ENCODE measurements around the gene FAM131B.

Gene FAM131B

DNA sequence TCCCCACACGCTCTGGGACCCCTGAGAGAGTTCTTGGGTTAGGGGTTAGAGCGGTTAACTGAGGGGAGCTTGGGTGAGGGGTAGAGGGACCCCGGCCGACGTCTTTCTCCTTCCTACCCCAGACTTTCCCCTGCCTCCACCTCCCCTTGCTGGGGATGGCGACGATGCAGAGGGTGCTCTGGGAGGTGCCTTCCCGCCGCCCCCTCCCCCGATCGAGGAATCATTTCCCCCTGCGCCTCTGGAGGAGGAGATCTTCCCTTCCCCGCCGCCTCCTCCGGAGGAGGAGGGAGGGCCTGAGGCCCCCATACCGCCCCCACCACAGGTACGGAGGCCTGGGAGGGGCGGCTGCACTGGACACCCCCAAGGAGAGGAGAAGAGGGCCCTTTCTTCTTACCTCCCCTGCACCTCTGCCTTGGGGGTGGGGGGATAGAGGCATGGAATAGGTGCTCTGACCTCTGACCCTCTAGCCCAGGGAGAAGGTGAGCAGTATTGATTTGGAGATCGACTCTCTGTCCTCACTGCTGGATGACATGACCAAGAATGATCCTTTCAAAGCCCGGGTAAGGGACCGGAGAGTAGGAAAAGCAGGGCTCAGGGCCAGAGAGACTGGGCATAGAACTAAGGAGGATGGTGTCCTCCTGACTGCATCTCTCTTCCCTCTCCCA is 19.7 kb upstream of the FAM131B start:
- H3K9me2 ChIP-seq (replicated peaks; ENCODE audit: insufficient read depth, low read length), result no peaks in the 10 kb centered on the region
- H3K9me3 ChIP-seq (replicated peaks; ENCODE audit: insufficient read depth, low read length), result no peaks in the 10 kb centered on the region
- no peaks in the 10 kb centered on the region for H3K27me3 ChIP-seq (replicated peaks; ENCODE audit: insufficient read depth, low read length)
- H3K36me3 ChIP-seq (replicated peaks; ENCODE audit: insufficient read depth, low read length), result no peaks in the 10 kb centered on the region
- no peaks in the 10 kb centered on the region for H3F3A ChIP-seq (ENCODE audit: insufficient read depth, low read length)
- no peak overlapping the region for H2AFZ ChIP-seq (ENCODE audit: low read length)
- TF ChIP-seq EZH2phosphoT487 (IDR thresholded peaks at IDR 0.05; ENCODE audit: low read length), result no peak
- no peak for TF ChIP-seq CTCF (IDR thresholded peaks at IDR 0.05; ENCODE audit: low read length)
- no peak for TF ChIP-seq EZH2 (optimal IDR thresholded peaks at IDR 0.05; ENCODE audit: low read depth, low read length)
- no peak overlapping the region for H3K27ac ChIP-seq (ENCODE audit: low read length)
- no peak for DNase-seq
- H3K4me2 ChIP-seq (ENCODE audit: low read depth, low read length), result peak overlapping the region; percentile 82; the same call in 1 of the 2 replicates
- peak overlapping the region; percentile 91; the same call in 1 of the 2 replicates for H3K4me3 ChIP-seq (ENCODE audit: low read length)
- H3K79me2 ChIP-seq (ENCODE audit: low read length), result no peaks in the 10 kb centered on the region
- H4K20me1 ChIP-seq (ENCODE audit: insufficient read depth, low read length), result no peaks in the 10 kb centered on the region
- peaks cover 7% of the 10 kb centered on the region for H3K4me1 ChIP-seq (ENCODE audit: low read length)
- no peak overlapping the region for H3K9ac ChIP-seq (ENCODE audit: low read length)

- peaks cover 7% of the 10 kb centered on the region for H3K4me1 ChIP-seq (ENCODE audit: low read length)
- H3K9me3 ChIP-seq (replicated peaks; ENCODE audit: insufficient read depth, low read length), result no peaks in the 10 kb centered on the region
- no peaks in the 10 kb centered on the region for H3K27me3 ChIP-seq (replicated peaks; ENCODE audit: insufficient read depth, low read length)
- no peaks in the 10 kb centered on the region for H3K36me3 ChIP-seq (replicated peaks; ENCODE audit: insufficient read depth, low read length)
- TF ChIP-seq CTCF (IDR thresholded peaks at IDR 0.05; ENCODE audit: low read length) (no peak), EZH2phosphoT487 (IDR thresholded peaks at IDR 0.05; ENCODE audit: low read length) (no peak), EZH2 (optimal IDR thresholded peaks at IDR 0.05; ENCODE audit: low read depth, low read length) (no peak)
- H3K79me2 ChIP-seq (ENCODE audit: low read length), result no peaks in the 10 kb centered on the region
- H2AFZ ChIP-seq (ENCODE audit: low read length), result peak overlapping the region; percentile 94
- no peaks in the 10 kb centered on the region for H3K9me2 ChIP-seq (replicated peaks; ENCODE audit: insufficient read depth, low read length)
- H3K4me3 ChIP-seq (ENCODE audit: low read length), result peak overlapping the region; percentile 91
- no peak overlapping the region for H3K27ac ChIP-seq (ENCODE audit: low read length)
- H3K4me2 ChIP-seq (ENCODE audit: low read depth, low read length), result peak overlapping the region; percentile 82
- H3K9ac ChIP-seq (ENCODE audit: low read length), result peak overlapping the region; percentile 62
- no peaks in the 10 kb centered on the region for H3F3A ChIP-seq (ENCODE audit: insufficient read depth, low read length)
- DNase-seq, result no peak
- H4K20me1 ChIP-seq (ENCODE audit: insufficient read depth, low read length), result no peaks in the 10 kb centered on the region
Measured at GRCh38 chr7:143381427-143382125, 19.1 kb upstream of the FAM131B start.

GRCh38 chr7:143380646-143381426 is 18.3 kb upstream of the FAM131B start, which contains the start of gene ZYX:
Gene ZYX, plus strand, starts transcription at chr7:143381345. Its CDS starts 227 bp downstream, at chr7:143381572.
- Histone ChIP-seq H3K27ac (ENCODE audit: low read length) (peak within 1 kb of the TSS; percentile 3; the same call in 1 of the 2 replicates), H3F3A (ENCODE audit: insufficient read depth, low read length) (no peaks in the 10 kb centered on the region), H3K4me2 (ENCODE audit: low read depth, low read length) (peak within 1 kb of the TSS; percentile 83), H4K20me1 (ENCODE audit: insufficient read depth, low read length) (no peaks in the 10 kb centered on the region), H3K36me3 (replicated peaks; ENCODE audit: insufficient read depth, low read length) (no peaks in the 10 kb centered on the region), H3K9me3 (replicated peaks; ENCODE audit: insufficient read depth, low read length) (no peaks in the 10 kb centered on the region), H3K9ac (ENCODE audit: low read length) (peak within 1 kb of the TSS; percentile 62), H2AFZ (ENCODE audit: low read length) (peak within 1 kb of the TSS; percentile 94), H3K79me2 (ENCODE audit: low read length) (no peaks in the 10 kb centered on the region), H3K4me3 (ENCODE audit: low read length) (peak within 1 kb of the TSS; percentile 91), H3K4me1 (ENCODE audit: low read length) (peaks cover 7% of the 10 kb centered on the region), H3K27me3 (replicated peaks; ENCODE audit: insufficient read depth, low read length) (no peaks in the 10 kb centered on the region), H3K9me2 (replicated peaks; ENCODE audit: insufficient read depth, low read length) (no peaks in the 10 kb centered on the region)
- TF ChIP-seq CTCF (IDR thresholded peaks at IDR 0.05; ENCODE audit: low read length) (no peak), EZH2 (optimal IDR thresholded peaks at IDR 0.05; ENCODE audit: low read depth, low read length) (no peak), EZH2phosphoT487 (IDR thresholded peaks at IDR 0.05; ENCODE audit: low read length) (no peak)
- peak; percentile 90 for DNase-seq

Measured in MM.1S (cell line).